Stromal cell of bone marrow (primary cell): ENCODE results near the gene TOP2B.

Source experiments
- DNase-seq: peaks from one replicate; pipeline ENCODE4 v3.0.0-alpha.2; 2012; ENCODE audit warnings: low read depth

TOP2B gene

GRCh38 chr3:25557694-25558093 is 107.0 kb downstream of the TOP2B start:
- DNase-seq, result peak; percentile 29

GRCh38 chr3:25556447-25556846 is 108.3 kb downstream of the TOP2B start:
- no peak for DNase-seq

GRCh38 chr3:25555695-25556437 is 108.8 kb downstream of the TOP2B start:
- no peak for DNase-seq

- DNase-seq, result no peak
Observed at GRCh38 chr3:25554376-25554775, 110.3 kb downstream of the TOP2B start.

- DNase-seq, result no peak
Observed at GRCh38 chr3:25552251-25552650, 112.5 kb downstream of the TOP2B start.

- no peak for DNase-seq
Observed at GRCh38 chr3:25548836-25549235, 115.9 kb downstream of the TOP2B start.

- peak; percentile 46 for DNase-seq
Observed at GRCh38 chr3:25547943-25548674, 116.6 kb downstream of the TOP2B start.
